ENCODE results near the gene GID8.
"Not testable (repeated sequence)": the region's sequence is repeated elsewhere in the genome, so short reads cannot be mapped to it uniquely, and the experiment has no call there.

DNA sequence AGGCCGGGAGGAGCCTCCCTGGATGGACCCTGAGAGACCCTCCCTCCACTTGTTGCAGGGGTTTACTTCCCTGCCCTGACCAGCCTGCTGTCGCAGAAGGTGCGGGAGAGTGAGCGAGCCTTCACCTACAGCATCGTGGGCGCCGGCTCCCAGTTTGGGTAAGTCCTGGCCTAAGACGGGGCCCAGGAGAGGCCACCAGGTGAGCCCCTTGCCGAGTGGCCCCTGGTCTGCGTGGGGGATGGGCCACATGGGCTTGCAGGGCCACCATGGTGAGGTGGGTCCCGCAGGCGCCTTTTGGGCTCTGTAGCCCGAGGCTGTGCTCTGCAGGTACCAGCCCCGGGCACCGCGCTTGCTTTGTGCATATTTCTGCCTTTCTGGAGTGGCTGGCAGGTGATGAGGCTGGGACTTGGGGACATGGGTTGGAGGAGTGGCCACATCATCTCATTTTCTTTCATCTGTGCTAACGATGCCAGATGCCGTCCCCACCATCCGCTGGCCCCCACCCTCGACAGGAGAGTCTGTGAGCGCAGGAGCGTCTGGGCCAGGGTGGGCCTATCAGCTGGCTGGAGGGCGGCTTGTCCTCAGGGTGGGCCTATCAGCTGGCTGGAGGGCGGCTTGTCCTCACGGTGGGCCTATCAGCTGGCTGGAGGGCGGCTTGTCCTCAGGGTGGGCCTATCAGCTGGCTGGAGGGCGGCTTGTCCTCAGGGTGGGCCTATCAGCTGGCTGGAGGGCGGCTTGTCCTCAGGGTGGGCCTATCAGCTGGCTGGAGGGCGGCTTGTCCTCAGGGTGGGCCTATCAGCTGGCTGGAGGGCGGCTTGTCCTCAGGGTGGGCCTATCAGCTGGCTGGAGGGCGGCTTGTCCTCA lies 22.7 kb downstream of the GID8 start:
- TF ChIP-seq, protein P1, sequence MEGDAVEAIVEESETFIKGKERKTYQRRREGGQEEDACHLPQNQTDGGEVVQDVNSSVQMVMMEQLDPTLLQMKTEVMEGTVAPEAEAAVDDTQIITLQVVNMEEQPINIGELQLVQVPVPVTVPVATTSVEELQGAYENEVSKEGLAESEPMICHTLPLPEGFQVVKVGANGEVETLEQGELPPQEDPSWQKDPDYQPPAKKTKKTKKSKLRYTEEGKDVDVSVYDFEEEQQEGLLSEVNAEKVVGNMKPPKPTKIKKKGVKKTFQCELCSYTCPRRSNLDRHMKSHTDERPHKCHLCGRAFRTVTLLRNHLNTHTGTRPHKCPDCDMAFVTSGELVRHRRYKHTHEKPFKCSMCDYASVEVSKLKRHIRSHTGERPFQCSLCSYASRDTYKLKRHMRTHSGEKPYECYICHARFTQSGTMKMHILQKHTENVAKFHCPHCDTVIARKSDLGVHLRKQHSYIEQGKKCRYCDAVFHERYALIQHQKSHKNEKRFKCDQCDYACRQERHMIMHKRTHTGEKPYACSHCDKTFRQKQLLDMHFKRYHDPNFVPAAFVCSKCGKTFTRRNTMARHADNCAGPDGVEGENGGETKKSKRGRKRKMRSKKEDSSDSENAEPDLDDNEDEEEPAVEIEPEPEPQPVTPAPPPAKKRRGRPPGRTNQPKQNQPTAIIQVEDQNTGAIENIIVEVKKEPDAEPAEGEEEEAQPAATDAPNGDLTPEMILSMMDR (IDR thresholded peaks at IDR 0.05), result not testable (repeated sequence)
- not testable (repeated sequence) for TF ChIP-seq POLR2AphosphoS5 (IDR thresholded peaks at IDR 0.05)
